ENCODE measurements around the gene PRRC2B.
"Not testable (repeated sequence)": the region's sequence is repeated elsewhere in the genome, so short reads cannot be mapped to it uniquely, and the experiment has no call there.

Gene PRRC2B

GRCh38 chr9:131438190-131438589, 44.3 kb downstream of the PRRC2B start:
- Histone ChIP-seq H3K27me3 (ENCODE audit: insufficient read depth, low read length) (no peaks in the 10 kb centered on the region), H3K27ac (ENCODE audit: low read depth, low read length) (peak overlapping the region; percentile 38), H3K9me3 (ENCODE audit: insufficient read depth, low read depth, low read length) (no peaks in the 10 kb centered on the region), H3K4me1 (ENCODE audit: insufficient read depth, low read length) (peaks cover 41% of the 10 kb centered on the region), H3K4me3 (ENCODE audit: low read length) (no peak overlapping the region), H3K9ac (ENCODE audit: low read depth, low read length) (no peak overlapping the region), H3K36me3 (ENCODE audit: insufficient read depth, low read length) (peaks cover 92% of the 10 kb centered on the region)
- 83% methylated on average over 7 of the region's 7 CpGs for whole genome bisulfite sequencing

GRCh38 chr9:131439224-131439623, 45.3 kb downstream of the PRRC2B start:
- peaks cover 90% of the 10 kb centered on the region for H3K36me3 ChIP-seq (ENCODE audit: insufficient read depth, low read length)
- no peaks in the 10 kb centered on the region for H3K9me3 ChIP-seq (ENCODE audit: insufficient read depth, low read depth, low read length)
- WGBS: 96% methylated on average over 4 of the region's 4 CpGs
- H3K27ac ChIP-seq (ENCODE audit: low read depth, low read length): no peak overlapping the region; the same call in 1 of the 2 replicates
- H3K4me1 ChIP-seq (ENCODE audit: insufficient read depth, low read length): peaks cover 31% of the 10 kb centered on the region
- no peak overlapping the region for H3K4me3 ChIP-seq (ENCODE audit: low read length)
- H3K27me3 ChIP-seq (ENCODE audit: insufficient read depth, low read length): no peaks in the 10 kb centered on the region
- H3K9ac ChIP-seq (ENCODE audit: low read depth, low read length): no peak overlapping the region

GRCh38 chr9:131441441-131441840, 47.6 kb downstream of the PRRC2B start:
- Histone ChIP-seq H3K36me3 (ENCODE audit: insufficient read depth, low read length) (peaks cover 94% of the 10 kb centered on the region), H3K4me3 (ENCODE audit: low read length) (no peak overlapping the region), H3K4me1 (ENCODE audit: insufficient read depth, low read length) (peaks cover 18% of the 10 kb centered on the region), H3K27ac (ENCODE audit: low read depth, low read length) (no peak overlapping the region), H3K9me3 (ENCODE audit: insufficient read depth, low read depth, low read length) (no peaks in the 10 kb centered on the region), H3K27me3 (ENCODE audit: insufficient read depth, low read length) (no peaks in the 10 kb centered on the region), H3K9ac (ENCODE audit: low read depth, low read length) (no peak overlapping the region)
- 93% methylated on average over 2 of the region's 2 CpGs for WGBS

DNA sequence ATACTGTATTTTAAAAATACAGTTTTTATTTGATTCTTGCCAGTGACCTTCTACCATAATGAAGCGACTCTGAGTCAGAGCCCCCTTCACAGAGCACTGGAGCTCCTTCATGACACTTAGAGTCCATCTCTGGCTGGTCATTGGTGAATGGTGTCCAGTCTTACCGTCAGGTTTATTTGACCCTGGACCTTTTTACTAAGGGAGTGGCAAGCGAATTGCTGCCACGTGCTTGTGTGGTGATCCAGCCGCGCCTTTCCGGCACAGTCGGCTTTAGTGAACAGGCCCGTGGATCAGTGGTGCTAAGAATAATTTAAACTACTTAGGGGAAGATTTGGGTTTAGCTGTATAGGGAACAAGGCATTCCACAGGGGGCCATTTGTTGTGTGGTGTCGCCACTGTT, 48.5 kb downstream of the PRRC2B start:
- Histone ChIP-seq H3K27me3 (ENCODE audit: insufficient read depth, low read length) (no peaks in the 10 kb centered on the region), H3K36me3 (ENCODE audit: insufficient read depth, low read length) (peaks cover 94% of the 10 kb centered on the region), H3K4me1 (ENCODE audit: insufficient read depth, low read length) (peaks cover 9% of the 10 kb centered on the region), H3K27ac (ENCODE audit: low read depth, low read length) (no peak overlapping the region), H3K9me3 (ENCODE audit: insufficient read depth, low read depth, low read length) (no peaks in the 10 kb centered on the region), H3K4me3 (ENCODE audit: low read length) (no peak overlapping the region), H3K9ac (ENCODE audit: low read depth, low read length) (no peak overlapping the region)
- WGBS: 87% methylated on average over 10 of the region's 10 CpGs

DNA sequence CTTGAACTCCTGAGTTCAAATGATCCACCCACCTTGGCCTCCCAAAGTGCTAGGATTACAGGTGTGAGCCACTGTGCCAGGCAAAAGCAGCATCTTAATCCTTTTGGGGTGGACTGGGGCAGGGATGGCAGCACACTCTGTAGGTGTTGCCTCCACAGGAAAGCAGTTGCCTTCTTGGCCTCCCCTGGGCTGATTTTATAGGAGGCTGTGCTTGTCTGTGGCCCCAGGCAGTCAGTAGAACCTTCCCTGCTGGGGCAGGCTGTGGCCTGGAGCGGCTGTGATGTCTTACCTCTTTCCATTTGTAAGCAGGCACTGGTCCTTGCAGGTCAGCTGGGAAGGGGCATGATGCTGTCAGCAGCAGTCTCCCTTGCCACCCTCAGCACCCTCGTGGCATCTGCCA, 49.8 kb downstream of the PRRC2B start:
- Histone ChIP-seq H3K9ac (ENCODE audit: low read depth, low read length) (no peak overlapping the region), H3K4me3 (ENCODE audit: low read length) (no peak overlapping the region), H3K36me3 (ENCODE audit: insufficient read depth, low read length) (peaks cover 92% of the 10 kb centered on the region), H3K9me3 (ENCODE audit: insufficient read depth, low read depth, low read length) (no peaks in the 10 kb centered on the region), H3K27me3 (ENCODE audit: insufficient read depth, low read length) (no peaks in the 10 kb centered on the region), H3K27ac (ENCODE audit: low read depth, low read length) (no peak overlapping the region), H3K4me1 (ENCODE audit: insufficient read depth, low read length) (no peaks in the 10 kb centered on the region)
- WGBS: 95% methylated on average over 2 of the region's 2 CpGs

DNA sequence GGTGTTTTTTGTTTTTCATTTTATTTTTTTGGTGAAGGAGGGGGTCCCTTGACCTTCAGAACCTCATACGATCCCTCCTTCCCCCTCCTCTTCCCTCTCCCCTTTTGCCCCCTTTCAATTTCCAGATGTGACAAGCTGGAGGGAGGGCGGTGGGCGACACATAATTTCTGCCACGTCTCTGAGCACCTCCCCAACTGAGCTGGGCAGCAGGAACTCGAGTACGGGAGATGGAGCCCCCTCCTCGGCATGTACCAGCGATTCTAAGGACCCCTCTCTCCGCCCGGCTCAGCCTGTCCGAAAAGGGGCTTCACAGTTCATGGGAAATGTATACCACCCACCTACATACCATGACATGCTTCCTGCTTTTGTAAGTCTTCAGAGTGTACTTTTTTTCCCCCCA, 52.4 kb downstream of the PRRC2B start:
- H3K27me3 ChIP-seq (ENCODE audit: insufficient read depth, low read length): no peaks in the 10 kb centered on the region
- no peaks in the 10 kb centered on the region for H3K4me1 ChIP-seq (ENCODE audit: insufficient read depth, low read length)
- WGBS: 97% methylated on average over 11 of the region's 11 CpGs
- H3K9ac ChIP-seq (ENCODE audit: low read depth, low read length): no peak overlapping the region
- no peak overlapping the region for H3K4me3 ChIP-seq (ENCODE audit: low read length)
- no peaks in the 10 kb centered on the region for H3K9me3 ChIP-seq (ENCODE audit: insufficient read depth, low read depth, low read length)
- H3K36me3 ChIP-seq (ENCODE audit: insufficient read depth, low read length): peaks cover 92% of the 10 kb centered on the region
- H3K27ac ChIP-seq (ENCODE audit: low read depth, low read length): no peak overlapping the region

DNA sequence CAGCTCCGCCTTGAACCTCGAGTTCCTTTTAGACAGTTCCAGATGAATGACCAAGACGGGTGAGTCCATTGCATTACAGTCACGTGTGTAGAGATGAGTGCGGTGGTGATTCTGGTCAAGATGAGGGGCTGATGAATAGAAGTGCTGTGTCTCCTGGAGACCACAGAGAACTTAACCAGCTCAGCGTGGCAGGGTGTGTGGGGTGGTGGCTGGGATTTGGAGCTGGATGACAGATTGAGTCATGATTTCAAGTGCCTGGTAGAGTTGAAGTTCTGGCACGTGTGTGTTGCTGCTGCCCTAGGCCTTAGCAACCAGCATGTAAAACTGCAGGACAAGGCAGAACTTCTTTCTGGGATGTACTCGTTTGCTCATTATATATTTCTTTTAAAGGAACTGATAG, 53.3 kb downstream of the PRRC2B start:
- H3K27ac ChIP-seq (ENCODE audit: low read depth, low read length): no peak overlapping the region
- peaks cover 92% of the 10 kb centered on the region for H3K36me3 ChIP-seq (ENCODE audit: insufficient read depth, low read length)
- no peaks in the 10 kb centered on the region for H3K4me1 ChIP-seq (ENCODE audit: insufficient read depth, low read length)

GRCh38 chr9:131447600-131447999, 53.7 kb downstream of the PRRC2B start:
- Histone ChIP-seq H3K27ac (ENCODE audit: low read depth, low read length) (no peak overlapping the region), H3K27me3 (ENCODE audit: insufficient read depth, low read length) (no peaks in the 10 kb centered on the region), H3K9me3 (ENCODE audit: insufficient read depth, low read depth, low read length) (no peaks in the 10 kb centered on the region), H3K4me3 (ENCODE audit: low read length) (no peak overlapping the region), H3K36me3 (ENCODE audit: insufficient read depth, low read length) (peaks cover 92% of the 10 kb centered on the region), H3K9ac (ENCODE audit: low read depth, low read length) (no peak overlapping the region), H3K4me1 (ENCODE audit: insufficient read depth, low read length) (no peaks in the 10 kb centered on the region)
- WGBS: 97% methylated on average over 14 of the region's 14 CpGs

More for the DNA sequence above, 53.3 kb downstream of the PRRC2B start:
- Histone ChIP-seq H3K9me3 (ENCODE audit: insufficient read depth, low read depth, low read length) (no peaks in the 10 kb centered on the region), H3K4me3 (ENCODE audit: low read length) (no peak overlapping the region), H3K27me3 (ENCODE audit: insufficient read depth, low read length) (no peaks in the 10 kb centered on the region), H3K9ac (ENCODE audit: low read depth, low read length) (no peak overlapping the region)
- 96% methylated on average over 8 of the region's 8 CpGs for WGBS

DNA sequence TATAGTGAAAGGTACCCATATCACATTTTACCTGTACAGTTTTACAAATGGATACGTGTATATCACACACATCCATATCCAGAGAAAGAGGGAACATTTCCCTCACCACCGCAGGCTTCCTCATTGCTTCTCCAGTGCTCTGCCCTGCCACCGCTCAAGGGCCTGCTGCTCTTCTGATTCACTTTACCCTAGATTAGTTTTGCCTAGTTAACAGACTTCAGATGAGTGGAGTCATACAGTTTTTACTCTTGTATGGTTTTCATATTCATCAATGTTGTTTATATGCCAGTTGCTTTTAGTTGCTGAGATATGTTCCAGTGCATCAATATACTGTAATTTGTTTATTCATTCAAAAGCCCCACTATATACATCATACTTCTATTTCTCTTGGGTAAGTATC, 54.9 kb downstream of the PRRC2B start:
- H3K9ac ChIP-seq (ENCODE audit: low read depth, low read length): no peak overlapping the region
- no peaks in the 10 kb centered on the region for H3K4me1 ChIP-seq (ENCODE audit: insufficient read depth, low read length)
- no peak overlapping the region for H3K4me3 ChIP-seq (ENCODE audit: low read length)
- H3K9me3 ChIP-seq (ENCODE audit: insufficient read depth, low read depth, low read length): no peaks in the 10 kb centered on the region
- 96% methylated on average over 3 of the region's 3 CpGs for WGBS
- H3K27ac ChIP-seq (ENCODE audit: low read depth, low read length): no peak overlapping the region
- H3K27me3 ChIP-seq (ENCODE audit: insufficient read depth, low read length): no peaks in the 10 kb centered on the region
- peaks cover 97% of the 10 kb centered on the region for H3K36me3 ChIP-seq (ENCODE audit: insufficient read depth, low read length)

DNA sequence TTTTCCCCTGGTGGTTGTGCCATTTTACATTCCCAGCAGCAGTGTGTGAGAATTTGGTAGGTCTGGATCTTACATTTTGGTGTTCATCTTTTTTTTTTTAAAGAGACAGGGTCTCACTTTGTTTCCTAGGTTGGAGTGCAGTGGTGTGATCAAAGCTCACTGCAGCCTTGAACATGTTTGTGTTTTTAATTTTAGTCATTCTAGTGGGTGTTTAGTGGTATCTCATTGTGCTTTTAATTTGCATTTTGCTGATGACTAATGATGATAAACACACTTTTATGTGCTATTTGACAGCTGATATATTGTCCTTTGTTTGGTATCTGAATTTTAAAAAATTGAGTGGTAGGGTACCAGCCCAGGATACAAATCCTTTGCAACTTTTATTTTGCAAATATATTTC, 55.4 kb downstream of the PRRC2B start:
- Histone ChIP-seq H3K27me3 (ENCODE audit: insufficient read depth, low read length) (no peaks in the 10 kb centered on the region), H3K36me3 (ENCODE audit: insufficient read depth, low read length) (peaks cover 97% of the 10 kb centered on the region), H3K4me1 (ENCODE audit: insufficient read depth, low read length) (no peaks in the 10 kb centered on the region), H3K9ac (ENCODE audit: low read depth, low read length) (no peak overlapping the region), H3K9me3 (ENCODE audit: insufficient read depth, low read depth, low read length) (no peaks in the 10 kb centered on the region), H3K27ac (ENCODE audit: low read depth, low read length) (no peak overlapping the region), H3K4me3 (ENCODE audit: low read length) (no peak overlapping the region)

- H3K4me1 ChIP-seq (ENCODE audit: insufficient read depth, low read length): no peaks in the 10 kb centered on the region
- no peak overlapping the region for H3K27ac ChIP-seq (ENCODE audit: low read depth, low read length)
- H3K9me3 ChIP-seq (ENCODE audit: insufficient read depth, low read depth, low read length): no peaks in the 10 kb centered on the region
- peaks cover 97% of the 10 kb centered on the region for H3K36me3 ChIP-seq (ENCODE audit: insufficient read depth, low read length)
- no peak overlapping the region for H3K9ac ChIP-seq (ENCODE audit: low read depth, low read length)
- no peaks in the 10 kb centered on the region for H3K27me3 ChIP-seq (ENCODE audit: insufficient read depth, low read length)
- H3K4me3 ChIP-seq (ENCODE audit: low read length): no peak overlapping the region
Measured at GRCh38 chr9:131454028-131454427, 60.1 kb downstream of the PRRC2B start.

DNA sequence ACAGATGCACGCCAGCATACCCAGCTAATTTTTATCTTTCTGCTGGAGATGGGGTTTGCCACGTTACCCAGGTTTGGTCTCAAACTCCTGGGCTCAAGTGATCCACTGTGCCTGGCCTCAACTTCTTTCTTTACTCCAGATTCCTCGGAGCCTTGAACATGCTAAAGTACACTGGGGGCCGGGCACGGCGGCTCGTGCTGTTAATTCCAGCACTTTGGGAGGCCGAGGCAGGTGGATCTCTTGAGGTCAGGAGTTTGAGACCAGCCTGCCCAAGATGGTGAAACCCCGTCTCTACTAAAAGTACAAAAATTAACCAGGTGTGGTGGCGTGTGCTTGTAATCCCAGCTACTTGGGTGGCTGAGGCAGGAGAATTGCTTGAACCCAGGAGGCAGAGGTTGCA, 61.8 kb downstream of the PRRC2B start:
- WGBS: 96% methylated on average over 10 of the region's 10 CpGs
- H3K27ac ChIP-seq (ENCODE audit: low read depth, low read length); H3K9me3 ChIP-seq (ENCODE audit: insufficient read depth, low read depth, low read length); H3K9ac ChIP-seq (ENCODE audit: low read depth, low read length); H3K4me1 ChIP-seq (ENCODE audit: insufficient read depth, low read length); H3K4me3 ChIP-seq (ENCODE audit: low read length); H3K27me3 ChIP-seq (ENCODE audit: insufficient read depth, low read length): not testable (repeated sequence)
- H3K36me3 ChIP-seq (ENCODE audit: insufficient read depth, low read length): peaks cover 97% of the 10 kb centered on the region

Measured in HUES64 (cell line).